Tibial nerve (tissue), 4 donors: ENCODE data around the gene CTAG2. TPM values are rescaled to one million over a fixed set of nuclear protein-coding genes. Genes with fewer than 3 reads are reported as not detected.

Experiments
- DNase-seq, 2 donors: peaks; one replicate each; pipeline ENCODE4 v3.0.0-alpha.2; 2019; ENCODE audit warnings: low spot score in 2 of 2
- H3K27ac ChIP-seq, 4 donors: fragments of 200-600 bp; sonication (generic) in 3 of 4; one replicate each; pipeline ENCODE4 v1.5.1; 2017 to 2019; ENCODE audit warnings: mild to moderate bottlenecking in 1 of 4
- H3K27me3 ChIP-seq, 2 donors: fragments of 200-600 bp; sonication (generic) in 1 of 2; one replicate each; pipeline versions ENCODE4 v1.5.1 to v1.6.0; 2017 to 2019
- H3K36me3 ChIP-seq, 3 donors: fragments of 200-600 bp; sonication (generic); one replicate each; pipeline ENCODE4 v1.5.1; 2018 to 2019
- H3K4me1 ChIP-seq, 4 donors: fragments of 200-600 bp; sonication (generic) in 3 of 4; one replicate each; pipeline ENCODE4 v1.5.1; 2017 to 2019
- H3K4me3 ChIP-seq, 4 donors: fragments of 200-600 bp; sonication (generic) in 3 of 4; one replicate each; pipeline ENCODE4 v1.5.1; 2017 to 2019; ENCODE audit warnings: mild to moderate bottlenecking in 1 of 4, moderate library complexity in 1 of 4
- H3K9me3 ChIP-seq, 4 donors: fragments of 200-600 bp; sonication (generic) in 3 of 4; one replicate each; pipeline ENCODE4 v1.5.1; 2017 to 2019
- EP300 ChIP-seq, 2 donors: sonication (generic); formaldehyde crosslinking; IDR thresholded peaks; one replicate each; pipeline ENCODE4 v1.6.1; 2017; ENCODE audit warnings: antibody characterized with exemption in 2 of 2, mild to moderate bottlenecking in 1 of 2
- POLR2A ChIP-seq, 2 donors: fragments of 450-650 bp; IDR thresholded peaks; one replicate each; pipeline ENCODE4 v1.6.1; 2017; ENCODE audit warnings: antibody characterized with exemption in 2 of 2, mild to moderate bottlenecking in 2 of 2, moderate library complexity in 2 of 2
- WGBS, 2 donors: methylation state at CpG; one replicate each; pipeline ENCODE4 v1.1.5; 2018; 5-methylcytosine and 5-hydroxymethylcytosine counted together
- total RNA-seq, 4 donors: library from RNA; depleted of rRNA; stranded (reverse); fragments of >200 nt; gene quantifications; one replicate each; pipeline ENCODE4 v1.1.0, GENCODE V29; 2016
- TF ChIP-seq, protein P1 (sequence below), 5 experiments: fragments of 200-600 bp in 3 of 5; fragments of 450-650 bp in 2 of 5; sonication (generic) in 3 of 5; IDR thresholded peaks; one replicate each; pipeline ENCODE4 v1.5.1; 2016 to 2019; ENCODE audit warnings: antibody characterized with exemption in 5 of 5, mild to moderate bottlenecking in 3 of 5, moderate library complexity in 2 of 5

The CTAG2 gene
- total RNA-seq, 4 donors from 2014 or later, result not detected

DNA sequence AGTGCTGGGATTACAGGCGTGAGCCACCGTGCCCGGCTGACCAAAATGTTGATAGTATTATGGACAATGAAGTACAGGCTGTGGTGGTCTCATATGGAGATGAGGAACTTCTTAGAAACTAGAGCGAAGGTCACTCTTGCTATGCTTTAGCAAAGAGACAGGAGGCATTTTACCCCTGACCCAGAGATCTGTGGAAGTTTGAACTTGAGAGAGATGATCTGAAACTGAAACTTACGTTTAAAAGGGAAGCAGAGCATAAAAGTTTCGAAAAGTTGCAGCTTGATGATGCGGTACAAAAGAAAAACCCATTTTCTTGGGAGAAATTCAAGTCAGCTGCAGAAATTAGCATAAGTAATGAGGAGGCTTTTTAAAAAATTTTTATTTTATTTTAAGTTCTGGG is 8.5 kb upstream of the CTAG2 start:
- no peak for DNase-seq
- WGBS, 2 donors, result 75 to 81% methylated on average over 7 of the region's 7 CpGs
- H3K9me3 ChIP-seq, result no peaks in the 10 kb centered on the region
- TF ChIP-seq, protein P1, sequence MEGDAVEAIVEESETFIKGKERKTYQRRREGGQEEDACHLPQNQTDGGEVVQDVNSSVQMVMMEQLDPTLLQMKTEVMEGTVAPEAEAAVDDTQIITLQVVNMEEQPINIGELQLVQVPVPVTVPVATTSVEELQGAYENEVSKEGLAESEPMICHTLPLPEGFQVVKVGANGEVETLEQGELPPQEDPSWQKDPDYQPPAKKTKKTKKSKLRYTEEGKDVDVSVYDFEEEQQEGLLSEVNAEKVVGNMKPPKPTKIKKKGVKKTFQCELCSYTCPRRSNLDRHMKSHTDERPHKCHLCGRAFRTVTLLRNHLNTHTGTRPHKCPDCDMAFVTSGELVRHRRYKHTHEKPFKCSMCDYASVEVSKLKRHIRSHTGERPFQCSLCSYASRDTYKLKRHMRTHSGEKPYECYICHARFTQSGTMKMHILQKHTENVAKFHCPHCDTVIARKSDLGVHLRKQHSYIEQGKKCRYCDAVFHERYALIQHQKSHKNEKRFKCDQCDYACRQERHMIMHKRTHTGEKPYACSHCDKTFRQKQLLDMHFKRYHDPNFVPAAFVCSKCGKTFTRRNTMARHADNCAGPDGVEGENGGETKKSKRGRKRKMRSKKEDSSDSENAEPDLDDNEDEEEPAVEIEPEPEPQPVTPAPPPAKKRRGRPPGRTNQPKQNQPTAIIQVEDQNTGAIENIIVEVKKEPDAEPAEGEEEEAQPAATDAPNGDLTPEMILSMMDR (IDR thresholded peaks at IDR 0.05), result no peak
- H3K27ac ChIP-seq, result no peak overlapping the region
- H3K4me1 ChIP-seq, result no peaks in the 10 kb centered on the region
- H3K27me3 ChIP-seq, result no peaks in the 10 kb centered on the region
- H3K4me3 ChIP-seq, result no peak overlapping the region
- H3K36me3 ChIP-seq, result no peaks in the 10 kb centered on the region

DNA sequence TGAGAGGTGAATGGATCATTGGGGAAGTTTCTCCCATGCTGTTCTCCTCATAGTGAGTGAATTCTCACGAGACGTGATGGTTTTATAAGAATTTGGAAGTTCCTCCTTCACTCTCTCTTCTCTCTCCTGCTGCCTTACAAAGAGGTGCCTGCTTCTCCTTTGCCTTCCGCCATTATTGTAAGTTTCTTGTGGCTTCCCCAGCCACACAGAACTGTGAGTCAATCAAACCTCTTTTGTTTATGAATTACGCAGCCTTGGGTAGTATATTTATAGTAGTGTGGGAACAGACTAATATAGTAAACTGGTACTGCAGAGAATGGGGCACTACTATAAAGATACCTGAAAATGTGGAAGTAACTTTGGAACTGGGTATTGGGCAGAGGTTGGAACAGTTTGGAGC is 7.8 kb upstream of the CTAG2 start:
- no peak overlapping the region for H3K27ac ChIP-seq
- no peaks in the 10 kb centered on the region for H3K27me3 ChIP-seq
- H3K4me1 ChIP-seq, result no peaks in the 10 kb centered on the region
- no peaks in the 10 kb centered on the region for H3K36me3 ChIP-seq
- H3K4me3 ChIP-seq, result no peak overlapping the region
- no peaks in the 10 kb centered on the region for H3K9me3 ChIP-seq
- no peak for TF ChIP-seq EP300 (IDR thresholded peaks at IDR 0.05)
- TF ChIP-seq, protein P1 (IDR thresholded peaks at IDR 0.05), result no peak
- TF ChIP-seq POLR2A (IDR thresholded peaks at IDR 0.05), result no peak
- 74 to 77% methylated on average over 4 of the region's 4 CpGs for whole genome bisulfite sequencing, 2 donors
- no peak for DNase-seq

DNA sequence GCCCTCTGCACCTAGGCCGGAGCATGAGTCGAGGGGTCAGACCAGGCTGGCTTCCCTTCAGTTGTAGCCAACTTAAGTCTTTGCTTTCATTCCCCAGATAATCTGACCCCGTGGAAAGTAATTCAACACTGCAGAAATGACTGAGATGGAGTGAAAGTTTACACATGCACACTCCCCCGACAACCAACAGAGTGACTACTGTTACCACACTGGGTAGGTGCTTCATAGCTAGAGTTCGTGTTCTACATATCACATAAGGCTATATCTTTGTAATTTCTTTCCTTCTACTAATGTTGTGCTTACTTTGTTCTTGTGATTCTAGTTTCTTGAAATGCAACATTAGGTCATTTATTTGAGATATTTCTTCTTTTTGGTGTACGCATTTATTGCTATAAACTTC is 7.2 kb upstream of the CTAG2 start:
- no peaks in the 10 kb centered on the region for H3K9me3 ChIP-seq
- H3K27me3 ChIP-seq, result no peaks in the 10 kb centered on the region
- TF ChIP-seq EP300 (IDR thresholded peaks at IDR 0.05) (no peak), POLR2A (IDR thresholded peaks at IDR 0.05) (no peak)
- TF ChIP-seq, protein P1 (IDR thresholded peaks at IDR 0.05), result no peak
- no peaks in the 10 kb centered on the region for H3K4me1 ChIP-seq
- no peaks in the 10 kb centered on the region for H3K36me3 ChIP-seq
- WGBS, 2 donors, result 75 to 77% methylated on average over 6 of the region's 6 CpGs
- no peak overlapping the region for H3K27ac ChIP-seq
- H3K4me3 ChIP-seq, result no peak overlapping the region
- DNase-seq, result no peak

DNA sequence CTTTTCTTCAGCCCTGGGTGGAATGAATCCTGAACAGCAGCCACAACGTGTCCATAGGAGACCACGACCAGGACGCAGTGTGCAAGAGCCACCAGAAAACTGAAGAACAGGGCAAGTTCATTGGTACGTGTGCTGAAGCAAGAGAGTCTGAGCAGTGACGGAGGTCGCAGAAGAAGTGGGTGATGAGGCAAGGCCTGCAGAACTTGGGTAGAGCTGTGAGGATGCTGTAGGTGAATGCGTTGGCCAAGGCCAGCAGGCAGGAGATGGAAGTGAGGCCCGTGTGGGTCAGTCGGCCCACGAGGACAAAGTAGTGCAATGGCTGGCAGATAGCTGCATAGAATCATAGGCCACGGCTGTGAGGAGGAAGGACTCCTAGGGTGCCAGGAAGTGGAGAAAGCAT is 5.6 kb upstream of the CTAG2 start:
- H3K27me3 ChIP-seq, result no peaks in the 10 kb centered on the region
- no peak overlapping the region for H3K27ac ChIP-seq
- TF ChIP-seq EP300 (IDR thresholded peaks at IDR 0.05) (no peak), POLR2A (IDR thresholded peaks at IDR 0.05) (no peak)
- TF ChIP-seq, protein P1 (IDR thresholded peaks at IDR 0.05), result no peak
- no peaks in the 10 kb centered on the region for H3K9me3 ChIP-seq
- H3K4me1 ChIP-seq, result no peaks in the 10 kb centered on the region
- 90 to 93% methylated on average over 11 of the region's 11 CpGs for whole genome bisulfite sequencing, 2 donors
- H3K36me3 ChIP-seq, result no peaks in the 10 kb centered on the region
- H3K4me3 ChIP-seq, result no peak overlapping the region
- DNase-seq, result no peak

DNA sequence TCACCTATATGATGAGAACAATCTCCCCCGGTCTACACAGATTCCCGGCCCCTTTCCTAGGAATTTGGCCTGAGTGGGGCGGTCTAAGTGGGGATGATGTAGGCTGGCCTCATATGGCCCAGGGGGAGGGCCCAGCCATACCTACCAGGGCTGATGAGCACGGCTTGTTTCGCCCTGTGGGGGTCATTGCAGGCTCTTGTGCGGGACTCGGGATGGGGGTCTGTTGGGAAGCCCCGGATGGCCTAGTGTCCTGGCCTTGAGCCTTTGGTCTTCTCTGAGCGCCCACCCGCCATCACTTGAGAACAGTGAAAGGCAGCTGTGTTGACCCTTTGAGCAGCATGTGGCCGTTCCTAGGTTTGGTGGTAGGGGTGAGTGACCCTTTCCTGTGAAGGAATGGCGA is 4.8 kb upstream of the CTAG2 start:
- H3K9me3 ChIP-seq, result no peaks in the 10 kb centered on the region
- 86% methylated on average over 12 of the region's 12 CpGs; no CpG with 5 or more reads in 1 of the 2 donors for WGBS, 2 donors
- H3K27me3 ChIP-seq, result no peaks in the 10 kb centered on the region
- H3K4me3 ChIP-seq, result no peak overlapping the region
- TF ChIP-seq POLR2A (IDR thresholded peaks at IDR 0.05) (no peak), EP300 (IDR thresholded peaks at IDR 0.05) (no peak)
- TF ChIP-seq, protein P1 (IDR thresholded peaks at IDR 0.05), result no peak
- H3K27ac ChIP-seq, result no peak overlapping the region
- H3K36me3 ChIP-seq, result no peaks in the 10 kb centered on the region
- H3K4me1 ChIP-seq, result no peaks in the 10 kb centered on the region
- DNase-seq, result no peak
